H1 (cell line): ENCODE measurements around the gene PLCXD1. TPM values are rescaled to one million over a fixed set of nuclear protein-coding genes. Genes with fewer than 3 reads are reported as not detected.

Source experiments
- CTCF ChIA-PET: fragments of 300-600 bp; sonication (Branson Sonifier 250); formaldehyde crosslinking; loops from one replicate; lab custom pipeline; 2021; ENCODE audit not compliant: partially characterized antibody; lab: Charles Lee
- POLR2A ChIA-PET: fragments of 300-600 bp; sonication (Branson Sonifier 250); formaldehyde crosslinking; loops from one replicate; lab custom pipeline; 2021; ENCODE audit warnings: inconsistent platforms; ENCODE audit not compliant: partially characterized antibody; lab: Charles Lee
- DNase-seq, 2 experiments: peaks; one replicate each; pipeline versions ENCODE4 v3.0.0 to v3.0.0-alpha.2; 2010 to 2022; ENCODE audit warnings: low spot score in 2 of 2, low read depth in 1 of 2, mixed read lengths in 1 of 2
- FAIRE-seq: peaks from 2 replicates; lab custom pipeline; 2011; peaks lifted over from hg19 to GRCh38; lab: Jason Lieb, UNC
- H2AFZ ChIP-seq: 2 replicates; pipeline ENCODE4 v1.8.1; 2012; ENCODE audit warnings: low read length, inconsistent platforms
- H2AK5ac ChIP-seq: 2 replicates; pipeline ENCODE4 v1.6.1; 2013; ENCODE audit warnings: low read depth, low read length
- H2BK120ac ChIP-seq: replicated peaks from 2 replicates; pipeline ENCODE3; 2013; ENCODE audit warnings: low read depth, low read length, inconsistent platforms
- H2BK12ac ChIP-seq: 2 replicates; pipeline ENCODE4 v1.6.1; 2013; ENCODE audit warnings: low read depth, low read length
- H2BK15ac ChIP-seq: 2 replicates; pipeline ENCODE4 v1.6.1; 2013; ENCODE audit warnings: low read length
- H2BK20ac ChIP-seq: 2 replicates; pipeline ENCODE4 v1.6.1; 2013; ENCODE audit warnings: low read length
- H2BK5ac ChIP-seq: 2 replicates; pipeline ENCODE4 v1.6.1; 2013; ENCODE audit warnings: low read depth, low read length
- H3K14ac ChIP-seq: 2 replicates; pipeline ENCODE4 v1.6.1; 2013; ENCODE audit warnings: inconsistent platforms; ENCODE audit not compliant: insufficient read length
- H3K18ac ChIP-seq: 2 replicates; pipeline ENCODE4 v1.6.1; 2013; ENCODE audit warnings: low read length; ENCODE audit errors: extremely low read depth
- H3K23ac ChIP-seq: 2 replicates; pipeline ENCODE4 v1.6.1; 2013; ENCODE audit warnings: inconsistent platforms; ENCODE audit not compliant: insufficient read length
- H3K23me2 ChIP-seq: 2 replicates; pipeline ENCODE4 v1.6.1; 2013; ENCODE audit warnings: low read depth, low read length
- H3K27ac ChIP-seq: 2 replicates; pipeline ENCODE4 v1.6.1; 2011; ENCODE audit warnings: low read depth, low read length, inconsistent platforms
- H3K27me3 ChIP-seq, 4 experiments: replicated peaks in 1 of 4; 1 replicate in 1 of 4; 2 replicates in 3 of 4; pipeline versions ENCODE4 v1.6.1 to v1.8.1; 2011 to 2013; ENCODE audit warnings: low read length in 3 of 4, mild to moderate bottlenecking in 3 of 4, inconsistent platforms in 2 of 4, mixed read lengths in 2 of 4, moderate library complexity in 1 of 4; ENCODE audit not compliant: control insufficient read depth in 3 of 4, insufficient read depth in 3 of 4; ENCODE audit errors: extremely low read depth in 1 of 4
- H3K36me3 ChIP-seq, 4 experiments: 2 replicates each; pipeline versions ENCODE4 v1.6.1 to v1.8.1; 2011 to 2013; ENCODE audit warnings: mild to moderate bottlenecking in 4 of 4, low read length in 3 of 4, moderate library complexity in 2 of 4, control low read depth in 1 of 4, inconsistent platforms in 1 of 4; ENCODE audit not compliant: insufficient read depth in 4 of 4, control insufficient read depth in 2 of 4
- H3K4ac ChIP-seq: replicated peaks from 2 replicates; pipeline ENCODE3; 2013; ENCODE audit warnings: low read length, low read depth, mixed read lengths, inconsistent platforms; ENCODE audit not compliant: insufficient read length
- H3K4me1 ChIP-seq, 4 experiments: replicated peaks in 1 of 4; 1 replicate in 1 of 4; 2 replicates in 3 of 4; pipeline versions ENCODE4 v1.6.1 to v1.8.1; 2011 to 2013; ENCODE audit warnings: low read length in 3 of 4, inconsistent platforms in 2 of 4, mixed read lengths in 1 of 4; ENCODE audit not compliant: insufficient read depth in 4 of 4, control insufficient read depth in 3 of 4
- H3K4me2 ChIP-seq, 2 experiments: 2 replicates each; pipeline versions ENCODE4 v1.6.1 to v1.8.1; 2011 to 2013; ENCODE audit warnings: low read depth in 2 of 2, low read length in 2 of 2, control low read depth in 1 of 2, inconsistent platforms in 1 of 2, mild to moderate bottlenecking in 1 of 2; ENCODE audit not compliant: insufficient read depth in 1 of 2
- H3K4me3 ChIP-seq, 4 experiments: fragments of 200-600, 300-600 bp in 1 of 4; sonication (generic), shearing (Covaris generic), sonication (Bioruptor Twin) in 1 of 4; 2 replicates each; pipeline versions ENCODE4 v1.5.1 to v1.8.1; 2011 to 2016; ENCODE audit warnings: low read length in 4 of 4, low read depth in 3 of 4, control low read depth in 2 of 4, inconsistent platforms in 2 of 4, mild to moderate bottlenecking in 2 of 4, mixed read lengths in 1 of 4, moderate library complexity in 1 of 4; ENCODE audit not compliant: insufficient read depth in 2 of 4; ENCODE audit errors: extremely low read depth in 1 of 4
- H3K56ac ChIP-seq: replicated peaks from 2 replicates; pipeline ENCODE3; 2013; ENCODE audit warnings: low read depth, mild to moderate bottlenecking, mixed read lengths, low read length, inconsistent platforms; ENCODE audit not compliant: insufficient read length
- H3K79me1 ChIP-seq: 2 replicates; pipeline ENCODE4 v1.6.1; 2013; ENCODE audit warnings: low read depth, low read length, control low read depth
- H3K79me2 ChIP-seq, 2 experiments: 2 replicates each; pipeline versions ENCODE4 v1.6.1 to v1.8.1; 2012 to 2013; ENCODE audit warnings: low read length in 2 of 2, mild to moderate bottlenecking in 2 of 2, inconsistent platforms in 1 of 2; ENCODE audit not compliant: insufficient read depth in 2 of 2, control insufficient read depth in 1 of 2
- H3K9ac ChIP-seq, 4 experiments: replicated peaks in 1 of 4; 1 replicate in 1 of 4; 2 replicates in 3 of 4; pipeline versions ENCODE4 v1.6.1 to v1.8.1; 2011 to 2013; ENCODE audit warnings: low read depth in 3 of 4, low read length in 3 of 4, control low read depth in 2 of 4, mild to moderate bottlenecking in 2 of 4, moderate library complexity in 2 of 4, inconsistent platforms in 1 of 4; ENCODE audit errors: extremely low read depth in 1 of 4
- H3K9me3 ChIP-seq, 2 experiments: 2 replicates each; pipeline versions ENCODE4 v1.6.1 to v1.8.1; 2012 to 2013; ENCODE audit warnings: mild to moderate bottlenecking in 2 of 2, moderate library complexity in 2 of 2, control low read depth in 1 of 2, inconsistent platforms in 1 of 2, low read depth in 1 of 2, low read length in 1 of 2, mixed read lengths in 1 of 2; ENCODE audit not compliant: insufficient read depth in 2 of 2
- H4K20me1 ChIP-seq, 2 experiments: replicated peaks in 1 of 2; 2 replicates each; pipeline versions ENCODE3 to v1.8.1; 2011 to 2013; ENCODE audit warnings: inconsistent platforms in 2 of 2, low read length in 2 of 2, mild to moderate bottlenecking in 1 of 2; ENCODE audit not compliant: insufficient read depth in 2 of 2, control insufficient read depth in 1 of 2
- H4K5ac ChIP-seq: 2 replicates; pipeline ENCODE4 v1.6.1; 2013; ENCODE audit warnings: low read length, low read depth, mixed read lengths, inconsistent platforms; ENCODE audit not compliant: insufficient read length
- H4K8ac ChIP-seq: 2 replicates; pipeline ENCODE4 v1.8.0; 2013; ENCODE audit warnings: mild to moderate bottlenecking, moderate library complexity, low read length, inconsistent platforms; ENCODE audit not compliant: insufficient read depth; ENCODE audit errors: extremely low read depth
- H4K91ac ChIP-seq: replicated peaks from 2 replicates; pipeline ENCODE3; 2013; ENCODE audit warnings: low read length, mixed read lengths, inconsistent platforms; ENCODE audit not compliant: insufficient read length
- TBP ChIP-seq: IDR thresholded peaks from 2 replicates; pipeline ENCODE4 v1.6.1; 2011; ENCODE audit warnings: low read depth, low read length, improper control_type of control experiment
- WGBS, 2 experiments: shearing (Covaris generic) in 1 of 2; methylation state at CpG; one replicate each; pipeline versions ENCODE4 v1.1.6 to v1.1.7; 2013 to 2015; ENCODE audit warnings: low lambda C conversion rate in 2 of 2, mixed read lengths in 2 of 2, inconsistent platforms in 1 of 2, low coverage in 1 of 2, missing lambda C conversion rate in 1 of 2; ENCODE audit not compliant: insufficient replicate concordance in 2 of 2, insufficient coverage in 1 of 2, insufficient read length in 1 of 2; ENCODE audit errors: extremely low coverage in 1 of 2, missing lambda C conversion rate in 1 of 2; 5-methylcytosine and 5-hydroxymethylcytosine counted together
- polyA plus RNA-seq, 7 experiments: library from polyadenylated mRNA; depleted of rRNA in 3 of 7; stranded (reverse) in 5 of 7; unstranded in 2 of 7; fragments of >200 nt in 5 of 7; fragments of 200-250 nt in 2 of 7; gene quantifications; 1 replicate in 5 of 7; 2 replicates in 1 of 7; 4 replicates in 1 of 7; pipeline versions ENCODE4 v1.2.1 to v1.2.3, GENCODE V29; 2011 to 2013; ENCODE audit warnings: missing spikeins in 2 of 7, mixed read lengths in 2 of 7
- total RNA-seq: library from RNA; stranded (reverse); fragmentation: NEBNext Ultra II Directional; extraction: Animal tissue kit (Norgen Biotek cat#: 25700); gene quantifications from 2 replicates; pipeline ENCODE4 v1.2.1, GENCODE V29; 2021

The PLCXD1 gene
- total and polyA plus RNA-seq, 2 of the 8 experiments (the other 6 are each of a cell fraction or from before 2014, with no cell fraction given): 93.6 to 124 TPM

GRCh38 chrX:329291-329910 lies 48.2 kb downstream of the PLCXD1 start:
- no peak overlapping the region for H2BK120ac ChIP-seq
- H3K27me3 ChIP-seq: peaks cover 0 to 2% (median 0%) of the 10 kb centered on the region in 4 experiments; a peak in 1 of 7 replicates
- peaks cover 0 to 6% of the 10 kb centered on the region in 2 experiments for H4K20me1 ChIP-seq
- H3K79me1 ChIP-seq: no peaks in the 10 kb centered on the region
- H3K14ac ChIP-seq: no peak overlapping the region
- 91% methylated on average over 13 of the region's 23 CpGs; no CpG with 5 or more reads in 1 of the 2 experiments for WGBS, 2 experiments
- no peak overlapping the region for H2BK15ac ChIP-seq
- H2BK5ac ChIP-seq: no peak overlapping the region
- no peak overlapping the region for H2AFZ ChIP-seq
- H3K4me3 ChIP-seq: no peak overlapping the region
- H4K5ac ChIP-seq: no peak overlapping the region
- H3K4me2 ChIP-seq: no peak overlapping the region
- no peak overlapping the region for H3K4ac ChIP-seq
- H3K18ac ChIP-seq: no peak overlapping the region
- peaks cover 0 to 5% (median 2%) of the 10 kb centered on the region in 4 experiments; a peak in 3 of 7 replicates for H3K4me1 ChIP-seq
- ChIA-PET POLR2A (no interaction called here), CTCF (no interaction called here)
- H2BK12ac ChIP-seq: no peak overlapping the region
- no peak overlapping the region for H3K27ac ChIP-seq
- H3K56ac ChIP-seq: no peak overlapping the region
- no peak overlapping the region for H3K9ac ChIP-seq
- H3K23me2 ChIP-seq: no peaks in the 10 kb centered on the region
- H3K79me2 ChIP-seq: no peaks in the 10 kb centered on the region
- peaks cover 0 to 15% (median 0%) of the 10 kb centered on the region in 4 experiments; a peak in 2 of 8 replicates for H3K36me3 ChIP-seq
- H2AK5ac ChIP-seq: no peak overlapping the region
- H3K23ac ChIP-seq: no peak overlapping the region
- H4K8ac ChIP-seq: no peak overlapping the region
- DNase-seq (no peak), FAIRE-seq (no peak)
- H3K9me3 ChIP-seq: no peaks in the 10 kb centered on the region
- H4K91ac ChIP-seq: no peak overlapping the region
- H2BK20ac ChIP-seq: no peak overlapping the region
- TF ChIP-seq TBP: no peak
